NB4 (cell line): Measurements from ENCODE around the gene MIA2.

Source experiments
- POLR2A ChIP-seq: IDR thresholded peaks from 2 replicates; pipeline ENCODE4 v1.6.1; 2011; ENCODE audit warnings: mild to moderate bottlenecking; ENCODE audit not compliant: insufficient read length; ENCODE audit errors: extremely low read depth
- TF ChIP-seq, protein P1 (sequence below): IDR thresholded peaks from one replicate; pipeline ENCODE4 v1.5.1; 2012; ENCODE audit warnings: low read depth, low read length

DNA sequence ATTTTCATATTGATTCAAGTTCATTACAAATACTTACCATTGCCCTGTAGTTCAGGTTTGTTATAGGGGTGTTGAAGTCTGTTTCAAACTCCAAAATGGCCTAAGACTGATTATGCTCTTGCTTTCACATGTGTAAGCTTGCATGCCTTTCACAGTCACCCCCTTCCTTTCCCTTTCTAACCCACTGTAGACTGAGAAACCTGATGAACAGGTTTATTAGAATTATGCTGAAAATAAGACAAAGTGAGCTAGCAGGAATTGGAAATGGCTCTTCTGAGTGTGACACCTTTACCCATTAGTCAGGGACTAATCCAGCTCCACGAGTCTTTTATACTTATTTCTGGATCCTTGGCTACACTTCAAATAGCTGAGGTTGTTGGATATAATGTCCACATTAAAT is 159.6 kb downstream of the MIA2 start:
- TF ChIP-seq, protein P1, sequence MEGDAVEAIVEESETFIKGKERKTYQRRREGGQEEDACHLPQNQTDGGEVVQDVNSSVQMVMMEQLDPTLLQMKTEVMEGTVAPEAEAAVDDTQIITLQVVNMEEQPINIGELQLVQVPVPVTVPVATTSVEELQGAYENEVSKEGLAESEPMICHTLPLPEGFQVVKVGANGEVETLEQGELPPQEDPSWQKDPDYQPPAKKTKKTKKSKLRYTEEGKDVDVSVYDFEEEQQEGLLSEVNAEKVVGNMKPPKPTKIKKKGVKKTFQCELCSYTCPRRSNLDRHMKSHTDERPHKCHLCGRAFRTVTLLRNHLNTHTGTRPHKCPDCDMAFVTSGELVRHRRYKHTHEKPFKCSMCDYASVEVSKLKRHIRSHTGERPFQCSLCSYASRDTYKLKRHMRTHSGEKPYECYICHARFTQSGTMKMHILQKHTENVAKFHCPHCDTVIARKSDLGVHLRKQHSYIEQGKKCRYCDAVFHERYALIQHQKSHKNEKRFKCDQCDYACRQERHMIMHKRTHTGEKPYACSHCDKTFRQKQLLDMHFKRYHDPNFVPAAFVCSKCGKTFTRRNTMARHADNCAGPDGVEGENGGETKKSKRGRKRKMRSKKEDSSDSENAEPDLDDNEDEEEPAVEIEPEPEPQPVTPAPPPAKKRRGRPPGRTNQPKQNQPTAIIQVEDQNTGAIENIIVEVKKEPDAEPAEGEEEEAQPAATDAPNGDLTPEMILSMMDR: no peak
- TF ChIP-seq POLR2A: no peak
